ENCODE results near the gene NKD2.

The NKD2 gene, protein sequence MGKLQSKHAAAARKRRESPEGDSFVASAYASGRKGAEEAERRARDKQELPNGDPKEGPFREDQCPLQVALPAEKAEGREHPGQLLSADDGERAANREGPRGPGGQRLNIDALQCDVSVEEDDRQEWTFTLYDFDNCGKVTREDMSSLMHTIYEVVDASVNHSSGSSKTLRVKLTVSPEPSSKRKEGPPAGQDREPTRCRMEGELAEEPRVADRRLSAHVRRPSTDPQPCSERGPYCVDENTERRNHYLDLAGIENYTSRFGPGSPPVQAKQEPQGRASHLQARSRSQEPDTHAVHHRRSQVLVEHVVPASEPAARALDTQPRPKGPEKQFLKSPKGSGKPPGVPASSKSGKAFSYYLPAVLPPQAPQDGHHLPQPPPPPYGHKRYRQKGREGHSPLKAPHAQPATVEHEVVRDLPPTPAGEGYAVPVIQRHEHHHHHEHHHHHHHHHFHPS

DNA sequence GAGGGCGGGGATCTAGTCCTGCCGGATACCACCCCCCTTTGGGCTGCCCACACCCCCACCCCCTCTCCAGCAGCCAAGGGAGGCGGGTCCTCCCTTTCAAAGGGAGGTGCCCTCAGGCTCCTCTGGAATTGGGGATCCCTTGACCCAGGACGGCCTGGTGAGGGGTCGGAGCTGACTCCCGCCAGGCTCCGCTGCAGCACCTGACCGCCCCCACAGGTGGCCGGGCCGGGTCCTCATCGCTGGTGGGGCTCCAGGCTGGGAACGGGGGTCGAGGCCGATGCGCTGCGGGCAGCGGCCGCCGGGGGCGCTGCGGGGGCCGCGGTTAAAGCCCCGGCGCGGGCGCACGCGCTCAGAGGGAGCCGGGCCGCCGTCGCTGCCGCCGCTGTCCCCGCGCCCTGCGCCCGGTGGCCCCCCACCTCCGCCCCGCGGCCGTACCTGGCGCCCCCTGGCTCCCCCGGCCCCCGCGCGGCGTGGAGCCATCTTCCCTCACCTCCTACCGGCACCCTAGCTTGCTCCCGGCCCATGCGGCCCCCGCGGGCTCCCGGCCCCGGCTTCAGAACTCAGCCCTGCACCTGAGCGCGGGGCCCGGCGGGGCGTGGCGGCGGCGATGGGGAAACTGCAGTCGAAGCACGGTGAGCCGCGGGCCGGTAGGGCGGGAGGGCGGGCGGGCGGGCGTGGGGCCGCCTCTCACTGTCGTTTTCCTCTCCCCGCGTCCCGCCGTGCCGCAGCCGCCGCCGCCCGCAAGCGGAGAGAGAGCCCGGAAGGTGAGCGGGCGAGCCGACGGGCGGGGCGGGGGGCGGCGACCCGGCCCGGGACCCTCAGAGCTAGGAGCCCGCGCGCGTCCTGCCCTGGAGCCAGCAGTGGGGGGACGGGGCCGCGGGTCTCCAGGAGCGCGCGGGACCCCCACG is at the start of gene NKD2:
TSS of gene NKD2 (plus strand) at position 352 of the 908 bp plus-strand sequence. CDS start at position 608, 256 bp downstream.
- DNase-seq (ENCODE audit: low read depth): no peak
- TF ChIP-seq, protein P1, sequence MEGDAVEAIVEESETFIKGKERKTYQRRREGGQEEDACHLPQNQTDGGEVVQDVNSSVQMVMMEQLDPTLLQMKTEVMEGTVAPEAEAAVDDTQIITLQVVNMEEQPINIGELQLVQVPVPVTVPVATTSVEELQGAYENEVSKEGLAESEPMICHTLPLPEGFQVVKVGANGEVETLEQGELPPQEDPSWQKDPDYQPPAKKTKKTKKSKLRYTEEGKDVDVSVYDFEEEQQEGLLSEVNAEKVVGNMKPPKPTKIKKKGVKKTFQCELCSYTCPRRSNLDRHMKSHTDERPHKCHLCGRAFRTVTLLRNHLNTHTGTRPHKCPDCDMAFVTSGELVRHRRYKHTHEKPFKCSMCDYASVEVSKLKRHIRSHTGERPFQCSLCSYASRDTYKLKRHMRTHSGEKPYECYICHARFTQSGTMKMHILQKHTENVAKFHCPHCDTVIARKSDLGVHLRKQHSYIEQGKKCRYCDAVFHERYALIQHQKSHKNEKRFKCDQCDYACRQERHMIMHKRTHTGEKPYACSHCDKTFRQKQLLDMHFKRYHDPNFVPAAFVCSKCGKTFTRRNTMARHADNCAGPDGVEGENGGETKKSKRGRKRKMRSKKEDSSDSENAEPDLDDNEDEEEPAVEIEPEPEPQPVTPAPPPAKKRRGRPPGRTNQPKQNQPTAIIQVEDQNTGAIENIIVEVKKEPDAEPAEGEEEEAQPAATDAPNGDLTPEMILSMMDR (conservative IDR thresholded peaks at IDR 0.05; ENCODE audit: control insufficient read depth, insufficient read depth, low read depth, low read length): no peak
- H3K4me3 ChIP-seq (ENCODE audit: control insufficient read depth, low read depth, low read length): peak within 1 kb of the TSS; percentile 10

DNA sequence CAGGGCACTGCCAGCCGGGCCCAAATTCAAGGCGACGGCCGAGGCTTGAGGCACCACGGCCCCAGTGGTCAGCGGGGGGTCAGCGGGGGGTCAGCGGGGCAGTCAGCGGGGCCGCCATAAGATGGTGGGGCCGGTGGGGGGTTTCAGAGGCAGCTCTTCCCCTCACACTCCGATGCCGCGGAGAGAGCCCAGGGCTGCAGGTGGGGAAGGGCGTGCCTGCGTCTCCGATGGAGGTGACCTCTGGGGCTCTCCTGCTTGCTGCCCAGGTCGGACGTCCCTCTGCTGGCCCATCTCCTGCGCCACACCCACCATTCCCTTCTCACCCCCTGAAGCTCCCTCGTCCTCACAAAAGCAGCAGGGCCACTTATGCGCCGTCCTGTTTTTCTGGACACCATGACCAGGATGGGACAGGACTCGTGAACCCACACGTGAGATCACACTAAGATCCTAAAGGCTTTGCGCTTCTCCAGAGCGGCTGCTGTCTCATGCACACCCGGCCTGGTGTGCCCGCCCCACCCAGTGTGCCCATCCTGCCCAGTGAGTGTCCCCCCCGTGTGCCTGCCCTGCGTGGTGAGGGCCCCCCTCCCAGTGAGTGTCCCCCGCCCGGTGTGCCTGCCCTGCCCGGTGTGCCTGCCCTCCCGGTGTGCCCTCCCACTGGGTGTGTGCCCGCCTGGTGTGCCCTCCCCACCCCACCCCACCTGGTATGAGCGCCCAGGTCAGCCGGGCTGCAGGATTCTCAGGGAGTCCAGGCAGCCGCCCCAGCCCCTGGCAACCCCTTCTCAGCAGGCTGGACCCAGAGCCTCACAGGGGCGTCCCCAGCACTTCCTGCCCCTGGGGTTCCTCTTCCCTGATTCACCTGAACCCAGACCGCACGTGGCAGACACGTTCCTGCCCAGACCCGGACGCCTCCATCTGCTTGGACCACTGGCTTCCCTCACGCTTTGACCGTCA is 48.7 kb upstream of the NKD2 start:
- DNase-seq (ENCODE audit: low read depth): no peak
- TF ChIP-seq, protein P1 (conservative IDR thresholded peaks at IDR 0.05; ENCODE audit: control insufficient read depth, insufficient read depth, low read depth, low read length): no peak

DNA sequence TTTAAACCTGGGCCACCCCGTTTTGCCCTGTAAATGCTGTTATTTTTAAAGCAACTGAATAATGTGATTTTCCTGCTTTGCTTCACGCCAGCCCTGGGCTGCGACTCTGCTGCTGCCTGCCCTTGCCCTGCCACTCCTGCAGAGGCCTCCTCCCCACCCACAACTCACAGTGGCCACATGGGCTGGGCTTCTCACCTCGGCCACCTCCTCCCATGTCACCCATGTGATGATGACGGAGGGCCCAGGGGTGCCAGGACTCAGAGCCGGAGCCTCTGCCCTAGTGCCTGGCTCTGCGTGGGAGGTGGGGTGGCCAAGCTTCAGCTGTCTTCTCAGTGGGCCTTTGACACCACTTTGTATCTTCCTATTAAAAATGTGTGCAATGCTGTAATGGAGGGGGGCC is 48.1 kb upstream of the NKD2 start:
- DNase-seq (ENCODE audit: low read depth): no peak
- TF ChIP-seq, protein P1 (conservative IDR thresholded peaks at IDR 0.05; ENCODE audit: control insufficient read depth, insufficient read depth, low read depth, low read length): no peak
- H3K4me3 ChIP-seq (ENCODE audit: control insufficient read depth, low read depth, low read length): no peak overlapping the region

More for the DNA sequence above, 48.7 kb upstream of the NKD2 start:
- no peak overlapping the region for H3K4me3 ChIP-seq (ENCODE audit: control insufficient read depth, low read depth, low read length)

DNA sequence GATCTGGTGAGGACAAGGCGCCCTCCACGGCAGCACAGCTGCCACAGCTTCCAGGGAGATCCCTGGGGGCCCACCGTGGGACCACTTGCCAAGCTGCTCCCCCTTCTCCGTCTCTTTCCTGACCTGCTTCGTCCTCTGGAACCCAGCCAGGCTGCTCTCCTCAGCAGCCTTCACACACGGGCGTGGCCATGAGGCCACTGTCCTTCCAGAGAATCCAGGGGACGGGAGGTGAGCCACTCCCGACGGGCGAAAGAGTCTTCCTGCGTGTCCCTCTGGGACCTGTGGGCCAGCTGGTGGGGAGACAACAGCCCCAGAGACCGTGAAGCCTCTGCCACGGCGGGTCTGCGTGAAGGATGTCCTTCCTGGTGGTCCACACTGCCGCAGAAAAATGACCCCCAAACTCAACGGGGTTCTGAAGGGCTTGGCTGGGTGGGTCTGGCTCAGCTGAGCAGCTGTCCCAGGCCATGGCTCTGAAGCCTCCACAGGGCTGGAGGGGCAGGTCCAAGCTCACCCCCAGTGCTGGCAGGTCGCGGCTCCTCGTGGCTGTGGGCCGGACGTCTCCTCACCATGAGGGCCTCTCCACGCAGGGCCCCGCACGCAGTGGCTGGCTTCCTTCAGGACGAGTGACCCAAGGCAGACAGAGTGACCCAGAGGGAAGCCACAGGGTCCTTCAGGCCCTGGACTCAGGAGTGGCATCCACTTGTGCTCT is 47.4 kb upstream of the NKD2 start:
- TF ChIP-seq, protein P1 (conservative IDR thresholded peaks at IDR 0.05; ENCODE audit: control insufficient read depth, insufficient read depth, low read depth, low read length): no peak
- DNase-seq (ENCODE audit: low read depth): no peak
- no peak overlapping the region for H3K4me3 ChIP-seq (ENCODE audit: control insufficient read depth, low read depth, low read length)

DNA sequence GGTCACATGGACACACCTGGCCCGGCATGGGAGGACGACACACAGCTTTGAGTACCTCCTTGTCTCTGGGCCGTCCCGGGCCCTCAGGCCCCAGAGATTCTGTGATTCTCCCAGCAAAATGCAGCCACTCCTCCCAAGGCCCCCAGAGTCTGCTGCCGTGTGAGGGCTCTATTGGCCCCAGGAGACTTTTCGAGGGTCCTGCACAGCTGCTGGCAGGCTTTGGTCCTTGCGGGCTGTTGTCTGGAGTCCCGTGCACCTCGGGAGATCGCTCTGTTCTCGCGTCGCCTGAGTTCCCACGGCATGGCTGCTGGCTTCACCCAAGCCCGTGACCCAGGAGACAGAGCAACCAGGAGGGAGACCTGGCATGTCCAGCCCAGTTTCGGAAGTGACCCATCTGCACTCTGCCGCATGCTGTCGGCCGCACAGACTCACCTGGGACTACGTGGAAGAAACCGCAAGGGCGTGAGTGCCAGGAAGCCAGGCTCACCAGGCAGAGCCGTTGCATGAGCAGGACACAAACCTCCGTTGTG is 46.8 kb upstream of the NKD2 start:
- TF ChIP-seq, protein P1 (conservative IDR thresholded peaks at IDR 0.05; ENCODE audit: control insufficient read depth, insufficient read depth, low read depth, low read length): no peak
- DNase-seq (ENCODE audit: low read depth): no peak
- H3K4me3 ChIP-seq (ENCODE audit: control insufficient read depth, low read depth, low read length): no peak overlapping the region
